Heart left ventricle (tissue), 16 donors: ENCODE measurements around the gene CHRNA3. TPM values are rescaled to one million over a fixed set of nuclear protein-coding genes. Genes with fewer than 3 reads are reported as not detected.

ENCODE experiments used
- ATAC-seq, 4 donors: fragments of 200-7000 bp; cut with Tn5 transposase; one replicate each; pipeline ENCODE4 v1.9.1; 2020 to 2022; ENCODE audit warnings: moderate library complexity in 4 of 4, mild to moderate bottlenecking in 3 of 4, moderate number of reproducible peaks in 1 of 4
- DNase-seq, 5 donors: peaks; one replicate each; pipeline ENCODE4 v3.0.0-alpha.2; 2020
- H3K27ac ChIP-seq, 12 donors: fragments of 200-600 bp; sonication (generic) in 4 of 12; one replicate each; pipeline versions ENCODE4 v1.5.0 to v1.8.0; 2016 to 2022; ENCODE audit warnings: mild to moderate bottlenecking in 2 of 12
- H3K27me3 ChIP-seq, 9 donors: fragments of 200-600 bp; sonication (generic) in 2 of 9; one replicate each; pipeline versions ENCODE4 v1.5.1 to v1.8.0; 2016 to 2022; ENCODE audit warnings: mild to moderate bottlenecking in 3 of 9
- H3K36me3 ChIP-seq, 9 donors: fragments of 200-600 bp; sonication (generic) in 2 of 9; one replicate each; pipeline versions ENCODE4 v1.5.0 to v1.8.0; 2018 to 2022; ENCODE audit warnings: mild to moderate bottlenecking in 2 of 9
- H3K4me1 ChIP-seq, 12 donors: fragments of 200-600 bp; sonication (generic) in 4 of 12; one replicate each; pipeline versions ENCODE4 v1.5.0 to v1.8.0; 2016 to 2022; ENCODE audit warnings: mild to moderate bottlenecking in 3 of 12
- H3K4me3 ChIP-seq, 12 donors: fragments of 200-600 bp; sonication (generic) in 4 of 12; one replicate each; pipeline versions ENCODE4 v1.5.0 to v1.8.0; 2017 to 2022; ENCODE audit warnings: mild to moderate bottlenecking in 9 of 12, moderate library complexity in 4 of 12
- H3K9me3 ChIP-seq, 12 donors: fragments of 200-600 bp; sonication (generic) in 4 of 12; one replicate each; pipeline versions ENCODE4 v1.5.0 to v1.8.0; 2016 to 2022; ENCODE audit warnings: mild to moderate bottlenecking in 1 of 12
- CTCF ChIP-seq, 12 donors: fragments of 200-600 bp; sonication (generic) in 4 of 12; IDR thresholded peaks; one replicate each; pipeline versions ENCODE4 v1.5.0 to v1.8.0; 2018 to 2022; ENCODE audit warnings: antibody characterized with exemption in 12 of 12, mild to moderate bottlenecking in 5 of 12
- POLR2A ChIP-seq, 2 donors: fragments of 450-650 bp; IDR thresholded peaks; one replicate each; pipeline ENCODE4 v1.6.1; 2017; ENCODE audit warnings: antibody characterized with exemption in 2 of 2, mild to moderate bottlenecking in 2 of 2, moderate library complexity in 2 of 2
- WGBS, 4 donors: extraction: QIAGEN DNeasy Blood & Tissue Kit in 2 of 4; methylation state at CpG; one replicate each; pipeline versions ENCODE4 v1.1.5 to v1.1.7; 2013 to 2018; 5-methylcytosine and 5-hydroxymethylcytosine counted together
- intact Hi-C, 10 donors: fragments of 100-400 bp; cut with DNase I; formaldehyde crosslinking; loops; one replicate each; pipeline versions ENCODE4 v1.11.1 to v1.14.2; 2022
- polyA plus RNA-seq, 2 donors: library from polyadenylated mRNA; stranded (reverse); fragments of 200-250 nt; gene quantifications; one replicate each; pipeline ENCODE4 v1.2.3, GENCODE V29; 2013
- total RNA-seq, 9 donors: library from RNA; depleted of rRNA in 2 of 9; stranded (reverse); fragments of >200 nt in 2 of 9; fragmentation: NEBNext Ultra II Directional in 3 of 9; extraction: Animal tissue kit (Norgen Biotek cat#: 25700) in 3 of 9; gene quantifications; one replicate each; pipeline versions ENCODE4 v1.1.0 to v1.2.4, GENCODE V29; 2016 to 2023
- donor health status: ischemic (EF 13 %, LVEDD 7.1; RV severe dilation, severe dysfunction).
- donor health status: healthy with polysubstance abuse.
- donor health status: DM: no; HTN: yes; CAD: no.
- donor health status: DM: no; HTN: no; CAD: no.
- donor health status: ischemic (EF 25% LVEDD 6.9; RV normal size, moderate dysfunction).
- donor health status: ischemic (EF 25% LVEDD 5.7; RV mildly dilated, moderate dysfunction).
- donor health status: healthy.
- donor health status: DM: yes; HTN: yes; CAD: no.
- donor health status: ischemic (EF 35%, LVEDD 5.7; RV mildly dilated, moderate dysfunction).
- donor health status: nonischemic (EF 11% LVEDD 7.7; RV severe dilation, severe dysfunction).
- donor health status: DM: yes; HTN: yes; CAD: no.
- donor health status: PGD.
- donor health status: ischemic (EF 29% LVEDD 5.4; RV normal size, mild dysfunction).
- donor health status: nonischemic (EF 23%, LVEDD 6.1; RV moderate dilation, normal function).

The CHRNA3 gene
- total and polyA plus RNA-seq, 11 donors = 0.06 to 6.9 (median 0.30) TPM; not detected in 4

DNA sequence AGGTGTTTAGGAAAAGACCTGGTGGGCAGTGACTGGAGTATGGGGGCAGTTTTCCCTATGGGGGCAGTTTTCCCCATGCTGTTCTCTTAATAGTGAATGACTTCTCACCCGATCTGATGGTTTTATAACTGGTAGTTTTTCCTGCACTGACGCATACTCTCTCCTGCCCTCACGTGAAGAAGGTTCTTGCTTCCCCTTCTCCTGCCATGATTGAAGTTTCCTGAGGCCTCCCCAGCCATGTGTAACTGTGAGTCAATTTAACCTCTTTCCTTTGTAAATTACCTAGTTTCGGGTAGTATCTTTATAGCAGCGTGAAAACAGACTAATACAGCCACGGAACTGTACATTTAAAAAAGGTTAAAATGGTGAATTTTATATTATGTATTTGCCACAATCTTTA is 45.2 kb upstream of the CHRNA3 start:
- peaks cover 0 to 3% (median 0%) of the 10 kb centered on the region in 12 donors for H3K4me1 ChIP-seq
- H3K9me3 ChIP-seq = no peaks in the 10 kb centered on the region
- intact Hi-C loops = no loop called here
- H3K27ac ChIP-seq = no peak overlapping the region
- no peak overlapping the region for H3K4me3 ChIP-seq
- ATAC-seq (no peak), DNase-seq (no peak)
- TF ChIP-seq POLR2A (IDR thresholded peaks at IDR 0.05) (no peak), CTCF (IDR thresholded peaks at IDR 0.05) (no peak)
- 91 to 95% (median 93%) methylated on average over 6 of the region's 6 CpGs for WGBS, 4 donors
- no peaks in the 10 kb centered on the region for H3K27me3 ChIP-seq
- H3K36me3 ChIP-seq = no peaks in the 10 kb centered on the region

DNA sequence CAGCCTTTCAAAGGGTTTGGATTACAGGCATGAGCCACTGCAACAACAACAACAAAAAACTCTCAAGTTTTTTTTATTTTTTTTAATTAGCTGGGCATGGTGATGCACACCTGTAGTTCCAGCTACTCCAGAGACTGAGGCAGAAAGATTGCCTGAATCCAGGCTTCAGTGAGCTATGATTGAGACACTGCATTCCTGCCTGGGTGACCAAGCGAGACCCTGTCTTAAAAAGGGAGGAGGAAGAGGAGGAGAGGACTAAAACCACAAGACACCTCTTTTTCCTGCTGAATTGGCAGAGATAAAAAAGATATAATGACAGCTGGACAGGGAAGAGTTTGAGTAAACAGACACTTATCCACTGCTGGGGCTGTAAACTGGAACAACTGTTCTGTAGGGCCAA is 42.9 kb upstream of the CHRNA3 start:
- intact Hi-C loops = no loop called here
- DNase-seq = no peak
- no peaks in the 10 kb centered on the region for H3K36me3 ChIP-seq
- no peak overlapping the region for H3K4me3 ChIP-seq
- H3K9me3 ChIP-seq = no peaks in the 10 kb centered on the region
- peaks cover 0 to 3% (median 0%) of the 10 kb centered on the region in 12 donors for H3K4me1 ChIP-seq
- no peak overlapping the region for H3K27ac ChIP-seq
- H3K27me3 ChIP-seq = no peaks in the 10 kb centered on the region
- 67 to 94% (median 87%) methylated on average over 1 of the region's 1 CpG for WGBS, 4 donors
- ATAC-seq = no peak
- no peak for TF ChIP-seq CTCF (IDR thresholded peaks at IDR 0.05)
- no peak for TF ChIP-seq POLR2A (IDR thresholded peaks at IDR 0.05)

DNA sequence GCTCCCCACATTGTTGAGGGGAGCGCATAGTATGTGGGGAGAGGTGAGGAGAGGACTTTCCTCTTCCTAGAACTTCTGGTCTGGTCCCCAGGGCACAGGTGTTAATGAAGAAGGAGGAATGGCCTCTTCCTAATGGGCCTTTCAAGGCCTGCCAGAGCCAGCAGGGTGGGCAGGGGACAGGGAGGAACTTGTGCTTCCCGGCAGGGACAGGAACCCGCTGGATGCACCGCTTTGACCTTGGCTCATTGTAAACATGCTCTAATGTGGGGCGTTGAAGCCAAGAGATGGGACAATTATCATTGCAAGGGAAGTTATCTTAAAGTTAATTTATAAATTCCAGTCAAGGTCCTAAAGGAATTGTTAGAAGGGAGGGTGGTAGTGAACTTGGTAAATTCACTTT is 41.2 kb upstream of the CHRNA3 start:
- no peaks in the 10 kb centered on the region for H3K27me3 ChIP-seq
- no peaks in the 10 kb centered on the region for H3K9me3 ChIP-seq
- intact Hi-C loops = no loop called here
- H3K36me3 ChIP-seq = no peaks in the 10 kb centered on the region
- ATAC-seq (no peak), DNase-seq (no peak)
- H3K4me1 ChIP-seq = no peaks in the 10 kb centered on the region
- TF ChIP-seq POLR2A (IDR thresholded peaks at IDR 0.05) = no peak
- TF ChIP-seq CTCF (IDR thresholded peaks at IDR 0.05) = no peak
- H3K27ac ChIP-seq = no peak overlapping the region
- no peak overlapping the region for H3K4me3 ChIP-seq
- 51 to 69% (median 63%) methylated on average over 5 of the region's 5 CpGs for WGBS, 4 donors

DNA sequence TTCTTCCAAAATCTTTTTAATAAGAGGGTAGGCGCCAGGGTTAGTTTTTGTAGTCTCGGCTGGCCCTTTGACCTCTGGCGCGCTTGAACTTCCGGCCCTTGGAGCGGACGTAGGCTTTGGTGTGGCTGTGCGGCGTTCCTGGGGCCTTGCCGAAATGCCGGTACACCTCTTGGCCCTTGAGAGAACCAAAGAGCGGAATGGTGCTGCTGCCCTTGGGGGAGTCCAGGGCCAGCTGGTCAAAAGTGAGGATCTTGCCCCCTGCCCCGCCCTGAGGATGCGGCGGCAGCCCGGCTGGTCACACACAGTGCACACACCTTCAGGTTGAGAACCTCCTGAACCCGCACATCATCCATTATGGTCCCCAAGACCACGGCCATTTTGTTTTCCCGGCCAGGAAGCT is 40.2 kb upstream of the CHRNA3 start:
- WGBS, 4 donors = 95 to 97% (median 97%) methylated on average over 17 to 19 of the region's 19 CpGs

More for the DNA sequence above, 40.2 kb upstream of the CHRNA3 start:
- Histone ChIP-seq H3K27me3 (no peaks in the 10 kb centered on the region), H3K4me1 (no peaks in the 10 kb centered on the region), H3K27ac (no peak overlapping the region), H3K9me3 (no peaks in the 10 kb centered on the region), H3K36me3 (no peaks in the 10 kb centered on the region), H3K4me3 (no peak overlapping the region)
- ATAC-seq (no peak), DNase-seq (no peak)
- TF ChIP-seq CTCF (IDR thresholded peaks at IDR 0.05) (no peak), POLR2A (IDR thresholded peaks at IDR 0.05) (no peak)
- intact Hi-C loops = no loop called here
